ENCODE results near the gene OSM. TPM values are rescaled to one million over a fixed set of nuclear protein-coding genes. Genes with fewer than 3 reads are reported as not detected.

Gene OSM
- total and polyA plus RNA-seq, 2 experiments from 2014 or later, result not detected

DNA sequence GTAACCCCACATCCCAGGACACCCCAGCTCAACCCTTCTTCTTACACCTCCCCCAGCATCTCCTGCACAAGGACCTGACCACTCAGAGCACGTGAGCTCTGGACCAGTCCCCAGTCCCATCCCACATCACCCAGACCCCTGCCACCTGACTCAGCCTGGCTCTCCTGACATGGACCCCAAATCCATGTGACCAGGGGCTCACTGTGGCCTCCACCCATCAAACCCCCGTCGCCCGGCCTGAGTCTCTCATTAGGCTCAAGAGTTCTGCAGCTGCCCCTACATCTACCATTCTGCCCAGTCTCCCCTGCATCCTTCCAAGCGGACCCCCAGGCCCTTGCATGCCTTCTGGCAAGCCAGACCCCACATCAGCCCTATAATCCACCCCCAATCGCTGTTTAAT is 18.2 kb downstream of the OSM start:
- H3K4me1 Mint-ChIP-seq, result peaks cover 41% of the 10 kb centered on the region
- H3K4me2 ChIP-seq, result no peak overlapping the region
- TF ChIP-seq CREB1 (CRISPR knock-in tag; IDR thresholded peaks at IDR 0.05; ENCODE audit: low read depth) (no peak), ETS1 (IDR thresholded peaks at IDR 0.05) (no peak), POLR2AphosphoS5 (IDR thresholded peaks at IDR 0.05; ENCODE audit: low read depth) (no peak), EZH2 (IDR thresholded peaks at IDR 0.05; ENCODE audit: low read depth, unreplicated experiment) (no peak), REST (IDR thresholded peaks at IDR 0.05; ENCODE audit: unreplicated experiment) (no peak), NANOG (IDR thresholded peaks at IDR 0.05; ENCODE audit: borderline replicate concordance) (no peak), JUNB (IDR thresholded peaks at IDR 0.05; ENCODE audit: unreplicated experiment) (no peak)

GRCh38 chr22:30247974-30248373 is 18.7 kb downstream of the OSM start:
- Histone ChIP-seq H4K20me1 (replicated peaks; ENCODE audit: insufficient read depth) (no peaks in the 10 kb centered on the region), H3K36me3 (ENCODE audit: insufficient read depth) (no peaks in the 10 kb centered on the region), H3K4me3 (no peak overlapping the region), H3F3A (replicated peaks; ENCODE audit: low read depth) (no peaks in the 10 kb centered on the region), H3K27me3 (ENCODE audit: insufficient read depth) (no peaks in the 10 kb centered on the region), H3K9me2 (ENCODE audit: insufficient read depth) (no peaks in the 10 kb centered on the region), H2AFZ (no peak overlapping the region), H3K4me1 (ENCODE audit: insufficient read depth) (peaks cover 17% of the 10 kb centered on the region), H3K4me2 (no peak overlapping the region), H3K27ac (ENCODE audit: low read depth) (no peak overlapping the region), H3K79me2 (replicated peaks; ENCODE audit: insufficient read depth) (no peaks in the 10 kb centered on the region)
- no peak for DNase-seq (ENCODE audit: low spot score)
- Mint-ChIP-seq H3K27ac (no peak overlapping the region), H3K4me3 (no peak overlapping the region), H3K36me3 (ENCODE audit: low read depth) (peaks cover 15% of the 10 kb centered on the region), H3K27me3 (ENCODE audit: insufficient read depth, low read depth, poor library complexity) (peaks cover 12% of the 10 kb centered on the region), H3K4me1 (peaks cover 39% of the 10 kb centered on the region), H3K9me3 (no peaks in the 10 kb centered on the region)
- no peak for TF ChIP-seq CREB1 (CRISPR knock-in tag; IDR thresholded peaks at IDR 0.05; ENCODE audit: low read depth)
- no peak for TF ChIP-seq REST (IDR thresholded peaks at IDR 0.05; ENCODE audit: unreplicated experiment)
- TF ChIP-seq, protein P1, sequence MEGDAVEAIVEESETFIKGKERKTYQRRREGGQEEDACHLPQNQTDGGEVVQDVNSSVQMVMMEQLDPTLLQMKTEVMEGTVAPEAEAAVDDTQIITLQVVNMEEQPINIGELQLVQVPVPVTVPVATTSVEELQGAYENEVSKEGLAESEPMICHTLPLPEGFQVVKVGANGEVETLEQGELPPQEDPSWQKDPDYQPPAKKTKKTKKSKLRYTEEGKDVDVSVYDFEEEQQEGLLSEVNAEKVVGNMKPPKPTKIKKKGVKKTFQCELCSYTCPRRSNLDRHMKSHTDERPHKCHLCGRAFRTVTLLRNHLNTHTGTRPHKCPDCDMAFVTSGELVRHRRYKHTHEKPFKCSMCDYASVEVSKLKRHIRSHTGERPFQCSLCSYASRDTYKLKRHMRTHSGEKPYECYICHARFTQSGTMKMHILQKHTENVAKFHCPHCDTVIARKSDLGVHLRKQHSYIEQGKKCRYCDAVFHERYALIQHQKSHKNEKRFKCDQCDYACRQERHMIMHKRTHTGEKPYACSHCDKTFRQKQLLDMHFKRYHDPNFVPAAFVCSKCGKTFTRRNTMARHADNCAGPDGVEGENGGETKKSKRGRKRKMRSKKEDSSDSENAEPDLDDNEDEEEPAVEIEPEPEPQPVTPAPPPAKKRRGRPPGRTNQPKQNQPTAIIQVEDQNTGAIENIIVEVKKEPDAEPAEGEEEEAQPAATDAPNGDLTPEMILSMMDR (conservative IDR thresholded peaks at IDR 0.05; ENCODE audit: low read depth in 2 of 2), result no peak
- no peak for TF ChIP-seq ETS1 (IDR thresholded peaks at IDR 0.05)
- no peak for TF ChIP-seq JUNB (IDR thresholded peaks at IDR 0.05; ENCODE audit: unreplicated experiment)
- TF ChIP-seq NANOG (IDR thresholded peaks at IDR 0.05; ENCODE audit: borderline replicate concordance), result no peak
- TF ChIP-seq POLR2AphosphoS5 (IDR thresholded peaks at IDR 0.05; ENCODE audit: low read depth), result no peak
- no peak for ATAC-seq

More for the DNA sequence above, 18.2 kb downstream of the OSM start:
- Histone ChIP-seq H3K9me2 (ENCODE audit: insufficient read depth) (no peaks in the 10 kb centered on the region), H3K36me3 (ENCODE audit: insufficient read depth) (no peaks in the 10 kb centered on the region), H2AFZ (no peak overlapping the region), H3K4me3 (no peak overlapping the region), H4K20me1 (replicated peaks; ENCODE audit: insufficient read depth) (no peaks in the 10 kb centered on the region), H3K27me3 (ENCODE audit: insufficient read depth) (no peaks in the 10 kb centered on the region), H3K79me2 (replicated peaks; ENCODE audit: insufficient read depth) (no peaks in the 10 kb centered on the region), H3F3A (replicated peaks; ENCODE audit: low read depth) (no peaks in the 10 kb centered on the region), H3K4me1 (ENCODE audit: insufficient read depth) (peaks cover 18% of the 10 kb centered on the region), H3K27ac (ENCODE audit: low read depth) (no peak overlapping the region)
- ATAC-seq, result no peak
- Mint-ChIP-seq H3K27me3 (ENCODE audit: insufficient read depth, low read depth, poor library complexity) (peaks cover 12% of the 10 kb centered on the region), H3K9me3 (no peaks in the 10 kb centered on the region), H3K36me3 (ENCODE audit: low read depth) (peaks cover 10% of the 10 kb centered on the region), H3K4me3 (no peak overlapping the region), H3K27ac (no peak overlapping the region)
- no peak for DNase-seq (ENCODE audit: low spot score)

Measured in GM23338 (cell line).